Glutamatergic neuron (in vitro differentiated cells): ENCODE results near the gene GJC2. TPM values are rescaled to one million over a fixed set of nuclear protein-coding genes. Genes with fewer than 3 reads are reported as not detected.

Source experiments
- DNase-seq: peaks from one replicate; pipeline ENCODE4 v3.0.0; 2022
- H3K27ac Mint-ChIP-seq: one replicate; pipeline ENCODE4 v1.8.0; 2020; ENCODE audit warnings: mild to moderate bottlenecking, mixed read lengths, inconsistent platforms; ENCODE audit not compliant: unreplicated experiment
- H3K27me3 Mint-ChIP-seq: one replicate; pipeline ENCODE4 v1.8.0; 2020; ENCODE audit warnings: mild to moderate bottlenecking, moderate library complexity, mixed read lengths, inconsistent platforms; ENCODE audit not compliant: unreplicated experiment
- H3K36me3 Mint-ChIP-seq: one replicate; pipeline ENCODE4 v1.8.0; 2020; ENCODE audit warnings: mild to moderate bottlenecking, mixed read lengths, inconsistent platforms; ENCODE audit not compliant: unreplicated experiment
- H3K4me1 Mint-ChIP-seq: one replicate; pipeline ENCODE4 v1.8.0; 2020; ENCODE audit warnings: mild to moderate bottlenecking, low read depth, mixed read lengths, inconsistent platforms; ENCODE audit not compliant: unreplicated experiment
- H3K4me3 Mint-ChIP-seq: one replicate; pipeline ENCODE4 v1.8.0; 2020; ENCODE audit warnings: mild to moderate bottlenecking, mixed read lengths, inconsistent platforms; ENCODE audit not compliant: unreplicated experiment
- H3K9me3 Mint-ChIP-seq: one replicate; pipeline ENCODE4 v1.8.0; 2020; ENCODE audit warnings: mild to moderate bottlenecking, moderate library complexity, mixed read lengths, inconsistent platforms; ENCODE audit not compliant: unreplicated experiment
- total RNA-seq: library from RNA; stranded (reverse); fragmentation: NEBNext Ultra II Directional; extraction: Animal tissue kit (Norgen Biotek cat#: 25700); gene quantifications from one replicate; pipeline ENCODE4 v1.2.1, GENCODE V29; 2021; ENCODE audit not compliant: unreplicated experiment
- TF ChIP-seq, protein P1 (sequence below): fragments of 200-600 bp; sonication (generic); IDR thresholded peaks from one replicate; pipeline ENCODE4 v1.5.0; 2021; ENCODE audit not compliant: partially characterized antibody, unreplicated experiment

GJC2 gene
- total RNA-seq, 1 donor from 2014 or later = 3.0 TPM

DNA sequence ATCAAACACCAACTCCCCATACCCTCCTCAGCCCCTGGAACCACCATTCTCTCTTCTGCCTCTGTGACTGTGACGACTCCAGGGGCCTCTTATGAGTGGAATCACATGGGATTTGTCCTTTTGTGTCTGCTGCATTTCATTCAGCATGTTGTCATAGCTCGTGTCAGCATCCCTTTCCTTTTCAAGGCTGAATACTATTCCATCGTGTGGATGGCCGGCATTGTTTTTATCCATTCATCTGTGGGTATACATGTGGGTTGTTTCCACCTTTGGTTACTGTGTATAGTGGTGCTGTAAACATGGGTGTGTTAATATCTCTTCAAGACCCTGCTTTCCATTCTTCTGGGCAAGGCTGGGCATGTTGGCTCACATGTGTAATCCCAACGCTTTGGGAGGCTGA lies 41.0 kb downstream of the GJC2 start:
- TF ChIP-seq, protein P1, sequence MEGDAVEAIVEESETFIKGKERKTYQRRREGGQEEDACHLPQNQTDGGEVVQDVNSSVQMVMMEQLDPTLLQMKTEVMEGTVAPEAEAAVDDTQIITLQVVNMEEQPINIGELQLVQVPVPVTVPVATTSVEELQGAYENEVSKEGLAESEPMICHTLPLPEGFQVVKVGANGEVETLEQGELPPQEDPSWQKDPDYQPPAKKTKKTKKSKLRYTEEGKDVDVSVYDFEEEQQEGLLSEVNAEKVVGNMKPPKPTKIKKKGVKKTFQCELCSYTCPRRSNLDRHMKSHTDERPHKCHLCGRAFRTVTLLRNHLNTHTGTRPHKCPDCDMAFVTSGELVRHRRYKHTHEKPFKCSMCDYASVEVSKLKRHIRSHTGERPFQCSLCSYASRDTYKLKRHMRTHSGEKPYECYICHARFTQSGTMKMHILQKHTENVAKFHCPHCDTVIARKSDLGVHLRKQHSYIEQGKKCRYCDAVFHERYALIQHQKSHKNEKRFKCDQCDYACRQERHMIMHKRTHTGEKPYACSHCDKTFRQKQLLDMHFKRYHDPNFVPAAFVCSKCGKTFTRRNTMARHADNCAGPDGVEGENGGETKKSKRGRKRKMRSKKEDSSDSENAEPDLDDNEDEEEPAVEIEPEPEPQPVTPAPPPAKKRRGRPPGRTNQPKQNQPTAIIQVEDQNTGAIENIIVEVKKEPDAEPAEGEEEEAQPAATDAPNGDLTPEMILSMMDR = no peak
- Mint-ChIP-seq H3K4me3 (no peak overlapping the region), H3K27ac (no peak overlapping the region), H3K4me1 (no peaks in the 10 kb centered on the region), H3K9me3 (peaks cover 12% of the 10 kb centered on the region), H3K27me3 (peaks cover 2% of the 10 kb centered on the region), H3K36me3 (peaks cover 10% of the 10 kb centered on the region)
- DNase-seq = no peak

- no peaks in the 10 kb centered on the region for H3K4me1 Mint-ChIP-seq
- peaks cover 11% of the 10 kb centered on the region for H3K36me3 Mint-ChIP-seq
- H3K27ac Mint-ChIP-seq = no peak overlapping the region
- H3K4me3 Mint-ChIP-seq = no peak overlapping the region
- peaks cover 21% of the 10 kb centered on the region for H3K9me3 Mint-ChIP-seq
- TF ChIP-seq, protein P1 = no peak
- H3K27me3 Mint-ChIP-seq = peaks cover 2% of the 10 kb centered on the region
- DNase-seq = no peak
Measured at GRCh38 chr1:228194436-228194835, 44.7 kb downstream of the GJC2 start.

GRCh38 chr1:228194921-228195812 lies 45.4 kb downstream of the GJC2 start:
- TF ChIP-seq, protein P1 = no peak
- H3K27ac Mint-ChIP-seq = no peak overlapping the region
- no peak for DNase-seq
- H3K4me1 Mint-ChIP-seq = no peaks in the 10 kb centered on the region
- peaks cover 2% of the 10 kb centered on the region for H3K27me3 Mint-ChIP-seq
- H3K9me3 Mint-ChIP-seq = peaks cover 23% of the 10 kb centered on the region
- no peak overlapping the region for H3K4me3 Mint-ChIP-seq
- peaks cover 14% of the 10 kb centered on the region for H3K36me3 Mint-ChIP-seq

DNA sequence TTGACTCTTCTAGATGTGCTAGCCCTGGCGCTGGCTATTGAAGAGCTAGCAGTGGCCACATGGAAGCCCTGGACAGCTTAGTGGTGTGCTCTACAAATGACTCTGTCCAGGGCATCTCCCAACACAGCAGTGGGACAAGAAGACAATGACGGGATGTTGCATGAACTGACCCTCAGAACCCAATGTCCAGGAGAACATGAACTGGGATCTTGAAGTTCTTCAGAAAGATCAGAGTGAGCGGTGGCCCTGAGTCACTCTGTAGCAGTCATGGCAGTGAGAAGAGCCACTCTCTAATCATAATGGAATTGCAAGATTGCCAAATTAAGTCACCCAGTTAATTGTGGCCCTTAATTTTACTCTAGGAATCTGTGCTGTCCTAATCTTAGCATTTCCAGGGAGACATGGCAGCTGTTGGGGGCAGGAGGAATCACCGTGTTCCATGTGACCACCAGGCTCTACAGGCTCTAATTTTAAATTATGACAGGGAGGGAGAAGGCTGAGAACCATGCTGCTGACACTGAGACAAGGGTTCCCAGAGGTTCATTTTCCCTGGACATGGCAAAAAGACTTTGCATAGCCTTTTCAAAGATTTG lies 47.9 kb downstream of the GJC2 start:
- TF ChIP-seq, protein P1 = no peak
- Mint-ChIP-seq H3K27ac (no peak overlapping the region), H3K27me3 (no peaks in the 10 kb centered on the region), H3K4me1 (no peaks in the 10 kb centered on the region), H3K4me3 (no peak overlapping the region), H3K9me3 (peaks cover 20% of the 10 kb centered on the region), H3K36me3 (peaks cover 20% of the 10 kb centered on the region)
- no peak for DNase-seq
